Thyroid gland (tissue), 4 donors: ENCODE measurements around the gene FARSA.

Experiments used
- CTCF ChIP-seq, 6 experiments: fragments of 200-600 bp in 3 of 6; fragments of 450-650 bp in 3 of 6; sonication (generic) in 3 of 6; IDR thresholded peaks; one replicate each; pipeline ENCODE4 v1.5.1; 2016 to 2019; ENCODE audit warnings: antibody characterized with exemption in 6 of 6, mild to moderate bottlenecking in 2 of 6, inconsistent platforms in 1 of 6, moderate library complexity in 1 of 6
- POLR2A ChIP-seq, 2 donors: fragments of 450-650 bp; IDR thresholded peaks; one replicate each; pipeline ENCODE4 v1.6.1; 2017; ENCODE audit warnings: antibody characterized with exemption in 2 of 2, mild to moderate bottlenecking in 2 of 2, moderate library complexity in 1 of 2

- no peak for TF ChIP-seq CTCF (IDR thresholded peaks at IDR 0.05)
- TF ChIP-seq POLR2A (IDR thresholded peaks at IDR 0.05) = no peak
Observed at GRCh38 chr19:12880551-12881171, 52.9 kb downstream of the FARSA start.
